ENCODE measurements around the gene ZC3H18.
"Not testable (repeated sequence)": the region's sequence is repeated elsewhere in the genome, so short reads cannot be mapped to it uniquely, and the experiment has no call there.

Gene ZC3H18

DNA sequence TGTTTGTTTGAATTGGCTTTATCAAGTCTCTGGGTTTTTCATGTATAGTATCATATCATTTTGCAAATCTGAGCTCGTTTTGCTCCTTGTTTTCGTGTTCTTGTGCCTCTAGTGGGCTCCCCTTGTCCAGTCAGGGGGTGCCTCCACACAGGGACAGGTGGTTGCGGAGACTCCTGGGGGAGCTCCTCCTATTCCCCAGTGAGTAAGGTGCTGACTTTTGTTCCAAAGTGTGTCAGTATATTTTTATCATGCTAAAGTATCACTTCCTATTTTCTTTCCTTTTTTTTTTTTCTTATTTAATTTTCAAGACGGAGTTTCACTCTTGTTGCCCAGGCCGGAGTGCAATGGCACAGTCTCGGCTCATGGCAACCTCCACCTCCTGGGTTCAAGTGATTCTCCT, 37.9 kb downstream of the ZC3H18 start:
- no peak for DNase-seq

DNA sequence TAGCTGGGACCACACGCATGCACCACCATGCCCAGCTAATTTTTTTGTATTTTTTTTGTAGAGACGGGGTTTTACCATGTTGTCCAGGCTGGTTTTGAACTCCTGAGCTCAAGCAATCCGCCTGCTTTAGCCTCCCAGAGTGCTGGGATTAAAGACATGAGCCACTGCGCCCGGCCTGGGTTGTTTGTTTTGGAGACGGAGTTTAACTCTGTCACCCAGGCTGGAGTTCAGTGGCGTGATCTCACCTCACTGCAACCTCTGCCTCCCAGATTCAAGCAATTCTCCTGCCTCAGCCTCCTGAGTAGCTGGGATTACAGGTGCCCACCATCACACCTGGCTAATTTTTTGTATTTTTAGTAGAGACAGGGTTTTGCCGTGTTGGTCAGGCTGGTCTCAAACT, 39.2 kb downstream of the ZC3H18 start:
- DNase-seq, result not testable (repeated sequence)

DNA sequence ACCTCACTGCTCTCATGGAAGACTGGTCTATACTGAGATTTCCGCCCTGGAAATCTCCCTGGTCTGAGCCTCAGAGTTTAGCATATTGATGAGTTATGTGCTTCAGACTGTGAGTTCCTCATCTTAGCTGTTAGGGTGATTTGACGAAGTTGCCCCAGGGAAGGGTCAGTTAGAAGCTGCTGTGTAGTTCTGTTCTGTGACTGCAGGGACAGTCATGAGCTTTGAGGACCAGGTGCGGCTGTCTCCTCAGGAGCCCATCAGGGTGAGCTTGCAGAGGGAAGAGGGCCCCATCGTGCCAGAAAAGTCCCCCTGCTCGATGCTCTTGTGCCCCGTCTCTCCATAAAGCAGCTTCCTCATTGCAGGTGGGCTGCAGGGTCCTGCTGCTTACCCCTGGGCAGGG, 39.9 kb downstream of the ZC3H18 start:
- no peak for DNase-seq

DNA sequence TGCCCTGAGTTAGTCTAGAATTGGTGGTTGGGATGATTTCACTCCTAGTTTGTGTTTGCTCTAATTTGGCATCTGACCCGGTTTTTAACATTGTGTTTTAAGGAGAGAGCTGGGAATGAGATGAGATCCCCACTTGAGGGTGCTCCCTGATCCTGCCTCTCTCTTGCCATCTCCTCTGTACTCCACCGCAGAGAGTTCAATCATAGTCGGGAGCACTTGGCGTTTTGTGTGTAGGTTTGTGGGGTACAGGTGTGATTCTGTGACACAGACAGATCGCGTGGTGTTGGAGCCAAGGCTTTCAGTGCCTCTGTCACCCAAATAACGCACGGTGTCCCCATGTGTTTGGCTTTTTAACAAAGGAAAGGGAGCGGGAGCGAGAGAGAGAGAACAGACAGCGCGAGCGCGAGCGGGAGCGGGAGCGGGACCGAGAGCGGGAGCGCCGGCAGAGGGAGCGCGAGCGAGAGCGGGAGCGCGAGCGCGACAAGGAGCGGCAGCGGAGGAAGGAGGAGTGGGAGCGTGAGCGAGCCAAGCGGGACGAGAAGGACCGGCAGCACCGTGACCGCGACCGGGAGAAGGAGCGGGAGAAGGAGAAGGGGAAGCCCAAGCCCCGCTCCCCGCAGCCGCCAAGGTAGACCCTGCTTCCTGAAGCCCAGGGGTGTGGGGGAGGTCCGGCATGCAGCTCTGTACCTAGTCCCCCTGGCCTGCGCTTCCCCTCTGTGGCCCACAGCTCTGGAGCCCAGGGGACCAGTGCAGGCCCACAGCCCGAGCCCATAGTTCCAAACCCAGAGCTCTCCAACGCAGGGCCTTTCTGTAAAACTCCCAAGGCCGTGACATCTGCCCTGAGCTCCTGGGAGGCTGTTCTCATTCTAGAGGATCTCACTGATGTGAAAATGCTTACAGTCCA, 41.0 kb downstream of the ZC3H18 start:
- no peak for DNase-seq

DNA sequence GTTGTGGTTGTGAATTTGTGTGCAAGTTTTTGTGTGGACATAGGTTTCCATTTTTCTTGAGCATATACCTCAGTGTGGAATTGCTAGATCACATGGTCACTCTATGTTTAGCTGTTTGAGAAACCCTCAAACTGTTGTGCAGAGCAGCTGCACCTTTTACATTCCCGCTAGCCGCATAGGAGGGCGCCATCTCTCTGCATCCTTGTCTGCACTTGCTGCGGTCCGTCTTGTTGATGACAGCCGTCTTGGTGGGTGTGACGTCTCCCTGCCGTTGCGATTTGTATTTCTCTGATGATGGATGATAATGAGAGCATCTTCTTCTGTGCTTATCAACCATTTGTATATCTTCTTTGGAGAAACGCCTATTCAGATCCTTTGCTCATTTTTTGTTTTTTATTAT, 43.1 kb downstream of the ZC3H18 start:
- no peak for DNase-seq

DNA sequence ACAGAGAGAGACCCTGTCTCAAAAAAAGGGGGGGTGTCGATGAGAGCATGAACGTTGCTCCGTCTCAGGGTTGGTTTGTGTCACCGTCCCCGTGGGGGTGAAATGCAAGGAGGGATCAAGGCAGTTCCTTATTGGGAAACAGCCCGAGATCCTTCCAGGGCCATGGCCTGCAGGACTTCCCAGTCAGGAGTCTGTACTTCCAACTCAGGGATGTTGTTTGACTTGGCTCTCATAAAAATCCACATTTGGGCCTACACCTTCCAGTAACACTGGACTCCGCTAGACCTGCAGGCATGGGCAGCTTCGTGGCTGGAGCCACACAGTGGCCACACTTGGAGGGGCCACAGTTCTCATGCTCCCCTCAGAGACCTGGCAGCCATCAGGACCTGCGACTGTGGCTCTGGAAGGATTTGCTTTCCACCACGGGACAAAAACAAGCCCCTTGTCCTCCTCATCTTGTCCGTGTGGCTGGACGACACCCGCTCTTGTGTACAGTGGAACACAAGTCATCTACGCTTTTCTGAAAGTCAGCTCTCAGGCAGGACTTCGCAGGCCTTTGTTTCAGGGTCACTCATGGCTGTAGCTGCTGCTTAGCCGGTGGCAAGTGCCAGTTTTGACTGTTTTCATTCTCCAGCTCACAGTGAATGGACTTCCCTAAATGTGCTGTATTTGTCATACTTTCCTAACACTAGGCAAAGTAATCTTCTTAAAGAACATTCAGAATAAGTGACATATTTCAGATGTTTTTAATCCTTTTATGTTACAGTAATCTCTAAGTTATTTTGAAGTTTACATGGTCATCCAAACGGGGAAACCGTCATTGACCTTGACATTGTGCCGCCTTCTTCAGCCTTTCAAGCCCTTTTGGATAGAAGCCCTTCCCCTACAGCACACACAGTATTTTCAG, 44.0 kb downstream of the ZC3H18 start:
- no peak for DNase-seq

DNA sequence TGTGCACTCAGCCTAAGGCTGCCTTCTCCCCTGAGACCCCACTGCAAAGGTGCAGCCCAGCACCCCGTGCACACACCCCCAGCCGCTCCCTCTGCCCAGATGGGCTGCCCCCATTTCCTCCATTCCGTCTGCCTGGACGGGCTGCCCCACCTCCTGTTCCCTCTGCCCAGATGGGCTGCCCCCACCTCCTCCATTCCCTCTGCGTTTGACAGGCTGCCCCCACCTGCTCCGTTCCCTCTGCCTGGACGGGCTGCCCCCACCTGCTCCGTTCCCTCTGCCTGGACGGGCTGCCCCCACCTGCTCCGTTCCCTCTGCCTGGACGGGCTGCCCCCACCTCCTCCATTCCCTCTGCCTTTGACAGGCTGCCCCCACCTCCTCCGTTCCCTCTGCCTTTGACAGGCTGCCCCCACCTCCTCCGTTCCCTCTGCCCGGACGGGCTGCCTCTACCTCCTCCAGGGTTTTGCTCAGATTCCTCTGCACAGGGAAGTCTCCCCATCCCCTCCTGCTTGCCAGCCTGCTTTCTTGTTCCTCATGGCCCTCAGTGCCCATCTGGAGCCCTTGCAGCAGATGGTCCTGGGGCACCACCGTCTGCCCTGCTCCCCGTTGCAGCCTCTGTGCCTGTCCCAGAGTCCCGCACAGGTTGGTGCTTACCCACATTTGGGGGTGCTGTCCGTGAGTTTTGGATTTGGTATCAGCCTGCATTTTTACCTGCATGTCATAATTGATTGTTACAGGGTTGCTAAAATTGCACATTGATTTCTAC, 44.8 kb downstream of the ZC3H18 start:
- DNase-seq, result no peak

DNA sequence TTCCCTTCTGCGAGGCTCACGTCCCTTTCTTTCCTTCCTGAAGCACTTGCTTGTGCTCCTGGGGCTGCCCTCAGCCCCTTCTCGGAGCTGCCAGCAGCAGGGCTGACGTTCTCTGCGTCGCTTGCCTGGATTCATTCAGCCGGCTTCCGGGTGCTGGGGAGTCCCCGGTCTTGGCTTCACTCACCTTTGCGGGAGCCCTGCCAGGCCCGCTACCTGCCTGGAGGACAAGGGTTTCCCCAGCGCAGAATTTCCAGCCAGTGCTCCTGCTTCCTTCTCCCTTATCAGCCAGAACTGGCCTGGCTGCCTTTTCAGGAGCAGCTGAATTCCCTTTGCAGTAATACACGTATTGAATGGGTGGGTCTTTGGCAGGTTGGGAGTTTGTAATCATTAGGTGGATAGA, 46.1 kb downstream of the ZC3H18 start:
- no peak for DNase-seq

DNA sequence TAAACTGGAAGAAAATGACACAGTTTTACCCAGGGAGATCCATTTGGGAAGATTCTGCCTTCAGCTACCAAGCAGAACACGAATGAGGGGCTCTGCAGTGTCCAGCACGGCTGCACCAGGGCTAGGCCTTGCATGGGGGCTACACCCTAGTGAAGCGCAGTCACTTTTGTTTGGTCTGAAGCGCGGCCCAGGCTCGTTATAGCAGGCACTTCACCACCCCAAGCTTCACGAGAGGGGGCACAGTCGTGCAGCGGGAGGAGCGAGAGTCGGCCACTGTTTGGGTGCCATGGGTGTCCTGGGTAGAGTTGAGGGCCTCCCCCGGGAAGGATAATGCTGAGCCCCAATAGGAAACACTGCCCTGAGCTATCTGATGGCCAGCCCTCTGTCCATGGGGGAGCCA, 46.5 kb downstream of the ZC3H18 start:
- no peak for DNase-seq

DNA sequence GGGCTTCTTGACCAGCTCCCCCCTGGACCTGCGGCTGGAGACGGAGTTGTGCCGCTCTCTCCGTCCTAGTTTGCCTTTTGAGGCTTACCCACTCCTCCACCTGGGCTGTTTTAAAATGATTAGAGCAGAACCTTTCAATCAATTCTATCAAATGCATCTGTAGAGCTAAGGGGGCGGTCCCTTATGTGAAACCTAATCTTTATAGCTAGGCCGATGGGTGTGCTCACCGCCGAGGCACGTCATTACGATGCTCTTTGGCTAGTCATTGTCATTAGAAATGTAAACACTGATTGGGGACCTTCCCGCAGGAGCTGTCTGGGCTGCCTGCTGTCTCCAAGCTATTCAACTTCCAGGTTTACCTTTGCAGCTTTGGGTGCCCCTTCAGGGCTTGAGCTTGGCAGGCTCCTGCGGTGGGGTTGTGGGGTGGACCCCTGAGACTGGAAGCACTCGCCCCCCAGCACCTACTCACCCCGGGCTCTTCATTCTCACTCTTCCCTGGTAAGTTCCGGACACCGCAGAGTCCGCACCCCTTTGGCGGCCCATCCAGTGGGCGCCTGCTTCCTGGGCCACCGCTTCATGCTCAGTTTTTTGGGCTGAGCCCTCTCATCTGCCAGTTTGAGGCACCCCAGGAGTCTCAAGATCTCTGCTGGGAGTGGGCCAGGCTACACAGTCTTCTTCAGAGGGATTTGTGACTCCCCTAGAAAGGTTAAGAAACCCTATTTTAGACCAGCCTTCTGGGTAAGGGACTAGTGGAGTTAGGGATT, 47.2 kb downstream of the ZC3H18 start:
- no peak for DNase-seq

DNA sequence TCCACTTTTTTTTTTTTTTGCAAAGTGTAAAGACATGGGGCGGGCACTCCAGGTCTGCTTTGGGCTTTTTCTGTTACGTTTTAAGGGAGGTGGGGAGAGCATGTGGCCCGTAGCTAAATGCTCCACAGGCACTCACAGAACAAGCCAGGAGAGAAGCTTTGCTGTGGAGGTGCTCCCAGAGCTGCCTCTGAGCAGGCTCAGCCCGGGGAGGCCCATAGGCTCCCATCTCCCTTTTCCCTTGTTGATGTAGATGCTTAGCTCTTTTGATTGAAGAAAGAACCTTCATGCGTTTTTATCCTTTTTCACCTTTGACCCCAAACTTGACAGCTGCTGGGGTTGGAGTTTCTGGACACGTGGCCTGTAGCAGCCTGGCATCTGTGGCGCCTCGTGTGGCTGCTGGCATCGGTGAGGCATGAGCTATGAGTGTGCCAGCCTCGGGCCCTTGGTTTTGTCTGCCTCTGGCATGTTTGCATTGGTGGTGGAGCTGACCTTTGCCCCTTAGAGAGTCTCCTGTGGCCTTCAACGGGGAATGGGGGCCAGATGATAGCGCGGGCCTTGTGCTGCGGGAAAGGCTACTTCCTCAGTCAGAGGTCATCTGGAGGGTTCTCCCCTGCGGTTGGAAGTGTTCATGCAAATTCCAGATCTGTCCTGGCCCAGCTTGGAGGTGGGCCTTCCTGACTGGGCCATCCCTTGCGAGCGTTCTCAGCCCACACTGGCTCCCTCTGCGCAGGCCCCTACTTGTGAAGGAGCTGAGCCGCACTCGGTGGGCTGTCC, 48.2 kb downstream of the ZC3H18 start:
- no peak for DNase-seq

DNA sequence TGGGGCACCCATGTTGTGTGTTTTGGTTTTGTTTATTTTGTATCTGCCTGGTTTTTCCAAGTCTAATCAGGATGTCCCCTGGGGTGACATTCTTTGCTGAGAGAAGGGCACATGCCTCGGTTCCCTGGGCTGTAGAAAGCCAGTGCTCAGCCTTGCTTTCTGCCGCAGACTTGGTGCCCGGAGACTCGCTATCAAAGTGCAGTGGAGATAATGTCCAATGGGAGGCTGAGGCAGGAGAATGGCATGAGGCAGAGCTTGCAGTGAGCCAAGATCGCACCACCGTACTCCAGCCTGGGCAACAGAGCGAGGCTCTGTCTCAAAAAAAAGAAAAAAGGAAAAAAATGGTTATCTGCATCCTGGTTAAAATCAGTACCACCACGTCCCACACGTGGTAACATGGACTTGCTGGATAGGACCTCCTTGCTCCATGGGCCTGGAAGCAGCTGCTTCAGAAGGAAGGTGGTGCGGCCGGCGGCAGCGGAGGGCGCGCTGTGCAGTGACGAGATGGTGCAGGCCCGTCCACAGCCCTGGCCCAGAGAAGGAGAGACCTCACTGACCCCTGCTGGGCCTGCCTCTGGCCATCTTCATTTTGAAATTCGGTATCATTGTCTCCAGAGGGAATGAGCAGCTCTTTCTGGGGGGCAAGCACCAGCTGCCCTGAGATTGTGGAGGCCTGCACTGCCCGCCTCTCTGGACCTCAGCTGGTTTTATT, 48.9 kb downstream of the ZC3H18 start:
- DNase-seq, result no peak

DNA sequence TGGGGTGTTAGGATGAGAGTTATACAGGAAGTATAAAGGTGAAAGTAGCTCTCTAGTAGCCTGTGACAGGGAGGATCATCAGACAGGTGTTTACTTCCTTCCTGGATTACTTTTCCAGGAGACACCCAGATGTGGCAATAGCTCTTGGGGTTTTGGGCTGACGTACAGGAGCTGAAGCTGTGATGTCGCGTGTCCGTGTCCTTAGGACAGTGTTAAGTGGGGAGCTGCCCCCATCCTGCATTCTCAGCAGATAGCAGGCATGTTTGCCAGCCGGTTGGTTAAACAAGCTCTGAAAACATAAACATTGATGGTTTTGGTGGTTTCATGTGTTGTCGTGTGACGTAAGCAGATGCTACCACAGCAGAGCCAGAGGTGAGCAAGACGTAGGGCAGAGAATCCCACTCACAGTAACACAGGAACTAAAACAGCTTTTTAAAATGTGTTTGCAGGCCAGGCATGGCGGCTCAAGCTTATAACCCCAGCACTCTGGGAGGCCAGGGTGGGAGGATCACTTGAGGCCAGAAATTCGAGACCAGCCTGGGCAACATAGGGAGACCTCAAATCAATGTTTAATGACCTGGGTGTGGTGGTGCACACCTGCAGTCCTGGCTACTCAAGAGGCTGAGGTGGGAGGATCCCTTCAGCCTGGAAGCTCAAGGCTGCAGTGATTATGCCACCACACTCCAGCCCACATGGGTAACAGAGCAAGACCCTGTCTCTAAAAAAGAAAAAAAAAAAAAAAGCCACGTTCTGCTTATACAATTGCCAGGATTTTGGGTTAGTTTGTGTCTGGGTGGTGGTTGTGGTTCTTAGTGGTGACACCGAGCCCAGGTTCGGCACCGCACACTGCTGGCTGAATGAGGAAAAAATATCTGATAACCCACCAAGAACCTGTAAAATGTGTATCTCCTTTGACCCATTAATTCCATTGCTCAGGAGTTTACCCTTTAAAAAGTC, 49.9 kb downstream of the ZC3H18 start:
- no peak for DNase-seq

DNA sequence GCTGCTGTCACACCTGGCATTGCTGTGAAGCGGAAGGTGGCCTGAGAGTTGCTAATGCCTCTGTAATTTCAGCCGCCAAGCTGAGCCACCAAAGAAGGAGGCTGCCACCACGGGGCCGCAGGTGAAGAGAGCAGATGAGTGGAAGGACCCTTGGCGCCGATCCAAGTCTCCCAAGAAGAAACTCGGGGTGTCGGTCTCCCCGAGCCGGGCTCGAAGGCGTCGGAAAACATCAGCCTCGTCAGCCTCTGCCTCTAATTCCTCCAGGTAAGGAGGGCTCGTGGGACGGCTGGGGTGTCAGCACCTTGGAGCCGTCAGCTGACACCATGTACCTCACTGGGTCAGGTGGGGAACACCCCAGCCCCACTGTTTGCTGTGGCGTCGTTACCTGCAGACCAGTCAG, 51.9 kb downstream of the ZC3H18 start:
- DNase-seq, result no peak

DNA sequence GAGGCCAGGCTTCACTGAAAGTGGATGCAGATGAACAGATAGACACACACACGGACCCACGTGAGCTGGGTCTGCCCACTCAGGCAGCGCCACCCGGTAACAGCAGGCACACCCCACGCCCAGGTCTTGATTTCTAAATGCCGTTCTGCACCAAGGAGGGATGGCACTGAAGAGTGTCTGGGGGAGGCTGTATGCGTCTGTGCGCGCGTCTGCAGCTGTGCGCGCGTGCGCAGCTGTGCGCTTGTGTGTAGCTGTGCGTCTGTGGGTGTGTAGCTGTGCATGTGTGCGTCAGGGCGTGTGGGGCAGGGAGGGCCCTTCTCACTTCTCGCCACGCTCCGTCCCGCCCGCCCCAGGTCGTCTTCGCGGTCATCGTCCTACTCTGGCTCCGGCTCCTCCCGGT, 52.7 kb downstream of the ZC3H18 start:
- no peak for DNase-seq

DNA sequence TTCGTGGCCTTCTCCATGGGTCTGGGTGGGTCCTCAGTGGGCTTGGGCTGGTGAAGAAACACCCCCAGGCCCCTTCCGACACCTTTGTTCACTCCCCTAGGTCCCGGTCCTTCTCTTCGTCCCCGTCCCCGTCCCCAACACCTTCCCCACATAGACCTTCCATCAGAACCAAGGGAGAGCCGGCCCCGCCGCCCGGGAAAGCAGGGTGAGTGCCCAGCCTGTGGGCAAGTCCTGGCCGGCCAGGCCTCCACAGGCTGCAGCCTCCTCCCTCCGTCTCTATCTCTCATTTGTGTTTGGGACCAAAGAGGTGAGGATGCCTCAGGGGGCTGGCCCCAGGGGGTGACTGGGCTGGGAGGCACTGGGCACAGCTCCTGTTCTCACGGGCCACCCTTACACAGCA, 53.7 kb downstream of the ZC3H18 start:
- DNase-seq, result no peak

DNA sequence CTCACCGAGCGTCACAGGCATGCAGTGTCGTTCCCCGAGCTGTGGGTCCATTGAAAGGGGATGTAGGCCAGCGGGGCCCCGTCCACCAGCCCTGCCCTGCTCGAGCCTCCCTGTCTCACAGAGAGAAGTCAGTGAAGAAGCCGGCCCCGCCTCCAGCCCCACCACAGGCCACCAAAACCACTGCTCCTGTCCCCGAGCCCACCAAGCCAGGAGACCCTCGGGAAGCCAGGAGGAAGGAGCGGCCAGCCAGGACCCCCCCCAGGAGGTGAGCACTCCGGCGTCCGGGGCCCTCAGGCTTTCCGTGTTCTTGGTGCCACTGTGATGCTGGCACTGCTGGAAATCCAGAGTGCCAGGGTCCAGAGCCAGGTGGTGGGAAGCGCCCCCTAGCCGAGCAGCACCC, 54.3 kb downstream of the ZC3H18 start:
- DNase-seq, result no peak

DNA sequence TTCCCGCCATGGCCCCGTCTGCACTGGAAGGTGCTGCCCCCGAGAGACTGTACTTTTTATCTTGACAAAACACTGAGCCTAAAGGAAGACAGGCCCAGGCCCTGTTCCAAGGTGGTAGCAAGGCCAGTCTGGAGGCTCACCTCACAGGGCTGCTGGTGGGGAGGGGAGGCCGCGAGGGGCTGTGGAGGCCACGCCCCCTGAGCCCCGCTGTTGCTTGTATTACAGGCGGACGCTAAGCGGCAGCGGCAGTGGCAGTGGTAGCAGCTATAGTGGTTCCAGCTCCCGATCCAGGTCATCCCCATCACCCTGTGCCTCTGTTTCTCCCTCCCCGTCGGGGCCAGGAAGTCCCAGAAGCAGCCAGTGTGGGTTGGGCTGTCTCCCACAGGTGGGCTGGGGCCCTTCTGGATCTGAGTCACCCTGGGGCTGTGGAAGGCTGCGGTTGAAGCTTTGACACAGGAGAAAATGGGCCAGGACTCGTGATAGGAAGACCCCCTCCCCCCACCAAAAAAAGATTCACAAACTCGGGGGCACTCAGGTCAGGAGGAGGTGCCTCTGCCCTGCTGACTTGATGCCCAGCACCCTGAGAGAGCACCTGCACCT, 54.9 kb downstream of the ZC3H18 start:
- DNase-seq, result no peak

DNA sequence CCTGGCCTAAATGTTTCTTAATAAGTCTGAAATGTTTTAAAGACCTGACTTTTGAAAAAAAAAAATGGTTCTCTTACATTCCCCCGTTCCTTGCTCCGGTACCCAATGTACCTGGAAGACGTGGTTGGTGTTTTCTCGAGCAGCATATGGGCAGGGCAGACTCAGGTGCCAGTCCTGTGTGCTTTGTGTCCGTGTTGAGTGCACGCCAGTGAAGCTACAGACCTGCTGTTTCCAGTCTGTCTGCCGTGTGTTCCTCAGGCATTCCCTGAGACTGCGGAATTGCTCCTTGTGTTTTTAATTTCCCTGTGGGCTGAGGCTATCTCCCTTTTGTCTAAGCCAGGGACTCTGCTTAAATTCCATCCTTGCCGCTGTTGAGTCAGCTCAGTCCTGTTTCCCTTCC, 56.4 kb downstream of the ZC3H18 start:
- no peak for DNase-seq
